HepG2 (cell line): Measurements from ENCODE around the gene COMMD4. TPM values are rescaled to one million over a fixed set of nuclear protein-coding genes. Genes with fewer than 3 reads are reported as not detected.
A peak's percentile ranks its signal among the peaks of the same experiment; 100 is the strongest.

Source experiments
- CREB3 ChIP-seq: sonication (generic); formaldehyde crosslinking; IDR thresholded peaks from 2 replicates; pipeline ENCODE4 v1.5.0; 2020; ENCODE audit warnings: missing genetic modification reagents
- DR1 ChIP-seq: sonication (generic); formaldehyde crosslinking; IDR thresholded peaks from 2 replicates; pipeline ENCODE4 v1.8.0; 2021; ENCODE audit warnings: mild to moderate bottlenecking, missing genetic modification reagents, inconsistent platforms
- DZIP1 ChIP-seq: sonication (generic); formaldehyde crosslinking; IDR thresholded peaks from 2 replicates; pipeline ENCODE4 v1.5.0; 2020; ENCODE audit warnings: mild to moderate bottlenecking, missing genetic modification reagents
- ELF3 ChIP-seq: IDR thresholded peaks from 2 replicates; pipeline ENCODE4 v1.6.1; 2016; ENCODE audit warnings: missing genetic modification reagents, missing compliant biosample characterization
- GFI1 ChIP-seq: sonication (generic); formaldehyde crosslinking; IDR thresholded peaks from 2 replicates; pipeline ENCODE4 v1.5.0; 2020; ENCODE audit warnings: missing genetic modification reagents, mild to moderate bottlenecking, borderline replicate concordance
- HOXA5 ChIP-seq: sonication (generic); formaldehyde crosslinking; IDR thresholded peaks from 2 replicates; pipeline ENCODE4 v1.4.0; 2020; ENCODE audit warnings: missing genetic modification reagents
- KDM2A ChIP-seq: sonication (generic); formaldehyde crosslinking; IDR thresholded peaks from 2 replicates; pipeline ENCODE4 v1.4.0; 2020; ENCODE audit warnings: low read depth, missing genetic modification reagents, borderline replicate concordance
- MAFF ChIP-seq: IDR thresholded peaks from 2 replicates; pipeline ENCODE4 v1.6.1; 2011; ENCODE audit warnings: low read depth, low read length, improper control_type of control experiment
- PRMT3 ChIP-seq: sonication (generic); formaldehyde crosslinking; IDR thresholded peaks from 2 replicates; pipeline ENCODE4 v1.8.1; 2022; ENCODE audit warnings: low read depth, mild to moderate bottlenecking, moderate library complexity, missing genetic modification reagents, borderline replicate concordance
- SP1 ChIP-seq, 2 experiments: fragments of 450-650 bp in 1 of 2; sonication (generic) in 1 of 2; formaldehyde crosslinking in 1 of 2; IDR thresholded peaks; 2 replicates each; pipeline versions ENCODE4 v1.4.0 to v1.6.1; 2016 to 2020; ENCODE audit warnings: missing genetic modification reagents in 1 of 2
- STAT5B ChIP-seq: sonication (generic); formaldehyde crosslinking; IDR thresholded peaks from 2 replicates; pipeline ENCODE4 v1.4.0; 2020; ENCODE audit warnings: missing genetic modification reagents
- SYNCRIP ChIP-seq: fragments of 200-400 bp; formaldehyde crosslinking; IDR thresholded peaks from 2 replicates; pipeline ENCODE4 v1.6.1; 2018; ENCODE audit warnings: mild to moderate bottlenecking, low read depth, low read length; ENCODE audit not compliant: insufficient read depth
- U2AF2 ChIP-seq: fragments of 200-400 bp; formaldehyde crosslinking; IDR thresholded peaks from 2 replicates; pipeline ENCODE4 v1.6.1; 2017; ENCODE audit warnings: low read depth, mild to moderate bottlenecking, low read length
- YEATS4 ChIP-seq: sonication (generic); formaldehyde crosslinking; IDR thresholded peaks from 2 replicates; pipeline ENCODE4 v1.4.0; 2020; ENCODE audit warnings: missing genetic modification reagents, borderline replicate concordance
- ZNF18 ChIP-seq: sonication (generic); formaldehyde crosslinking; IDR thresholded peaks from 2 replicates; pipeline ENCODE4 v1.8.0; 2022; ENCODE audit warnings: mild to moderate bottlenecking, missing genetic modification reagents; ENCODE audit not compliant: insufficient replicate concordance
- ZNF3 ChIP-seq: IDR thresholded peaks from 2 replicates; pipeline ENCODE4 v1.7.0; 2017; ENCODE audit warnings: inconsistent platforms
- ZSCAN30 ChIP-seq: sonication (generic); formaldehyde crosslinking; IDR thresholded peaks from 2 replicates; pipeline ENCODE4 v1.5.0; 2020; ENCODE audit warnings: mild to moderate bottlenecking, missing genetic modification reagents
- polyA plus RNA-seq, 8 experiments: library from polyadenylated mRNA; depleted of rRNA in 3 of 8; stranded (reverse) in 7 of 8; unstranded in 1 of 8; fragments of >200 nt; fragmentation: Illumina TruSeq in 4 of 8; extraction: Trizol in 4 of 8; gene quantifications; 2 replicates each; pipeline versions ENCODE4 v1.2.1 to v1.2.3, GENCODE V29; 2011 to 2016; ENCODE audit warnings: low read depth in 4 of 8, missing spikeins in 1 of 8, mixed read lengths in 1 of 8; ENCODE audit not compliant: insufficient read depth in 1 of 8
- total RNA-seq, 5 experiments: library from RNA; depleted of rRNA; stranded (reverse); fragments of >200 nt; fragmentation: Illumina TruSeq; extraction: Trizol; gene quantifications; 2 replicates each; pipeline ENCODE4 v1.2.3, GENCODE V29; 2016; ENCODE audit warnings: low read depth in 1 of 5
- TF ChIP-seq, protein P1 (sequence below): sonication (generic); formaldehyde crosslinking; conservative IDR thresholded peaks from 2 replicates; pipeline ENCODE4 v1.8.0; 2022; ENCODE audit warnings: missing genetic modification reagents
- TF ChIP-seq, protein P2 (sequence below): sonication (generic); formaldehyde crosslinking; IDR thresholded peaks from 2 replicates; pipeline ENCODE4 v1.4.0; 2020; ENCODE audit warnings: missing genetic modification reagents, mild to moderate bottlenecking, borderline replicate concordance
- TF ChIP-seq, protein P3 (sequence below): sonication (generic); formaldehyde crosslinking; IDR thresholded peaks from 2 replicates; pipeline ENCODE4 v1.5.0; 2020; ENCODE audit warnings: missing genetic modification reagents

Gene COMMD4
- total and polyA plus RNA-seq, 2 of the 13 experiments (the other 11 are each of a cell fraction or from before 2014, with no cell fraction given), result 45.8 to 89.9 TPM

DNA sequence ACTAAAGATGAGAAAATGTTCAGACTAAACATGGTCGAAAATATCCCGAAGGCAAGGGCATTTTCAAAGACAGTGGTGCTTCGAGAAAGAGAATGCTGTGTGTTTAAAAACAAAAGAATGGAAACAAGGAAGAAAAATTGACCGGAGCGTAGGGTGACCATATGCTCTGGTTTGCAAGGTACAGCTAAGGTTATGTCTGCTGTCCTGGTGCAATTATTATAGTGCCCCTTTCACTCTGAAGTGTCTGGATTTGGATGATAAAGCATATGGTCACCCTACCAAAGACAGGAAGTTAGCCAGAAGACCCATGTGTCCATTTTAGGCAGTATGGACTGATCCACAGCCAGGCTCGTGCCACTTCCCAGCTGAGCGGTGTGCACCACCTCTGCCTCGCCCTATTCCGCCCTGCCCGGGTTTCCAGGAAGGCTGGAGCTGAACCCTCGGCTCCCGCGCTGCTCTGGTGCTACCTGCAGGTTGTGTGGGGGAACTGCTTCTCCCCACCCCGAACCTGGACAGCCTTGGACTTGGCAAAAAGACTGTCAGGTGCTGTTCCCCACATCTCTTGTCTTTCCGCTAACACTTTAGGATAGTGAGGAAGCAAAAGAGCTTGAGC, 28.0 kb upstream of the COMMD4 start (continued):
- no peak for TF ChIP-seq ZSCAN30 (CRISPR knock-in tag)
- 0 out of 2 replicates have a peak, but pooled peaks have one; percentile 21 for TF ChIP-seq GFI1 (CRISPR knock-in tag)
- no peak for TF ChIP-seq DR1
- TF ChIP-seq HOXA5, result peak; percentile 22; the same call in 1 of the 2 replicates
- no peak for TF ChIP-seq U2AF2
- TF ChIP-seq KDM2A (CRISPR knock-in tag), result peak; percentile 68; the same call in 1 of the 2 replicates
- TF ChIP-seq SP1 (IDR thresholded peaks at IDR 0.05), result no peak
- TF ChIP-seq SP1 (CRISPR knock-in tag; IDR thresholded peaks at IDR 0.05), result 0 out of 2 replicates have a peak, but pooled peaks have one; percentile 8
- TF ChIP-seq, protein P1, sequence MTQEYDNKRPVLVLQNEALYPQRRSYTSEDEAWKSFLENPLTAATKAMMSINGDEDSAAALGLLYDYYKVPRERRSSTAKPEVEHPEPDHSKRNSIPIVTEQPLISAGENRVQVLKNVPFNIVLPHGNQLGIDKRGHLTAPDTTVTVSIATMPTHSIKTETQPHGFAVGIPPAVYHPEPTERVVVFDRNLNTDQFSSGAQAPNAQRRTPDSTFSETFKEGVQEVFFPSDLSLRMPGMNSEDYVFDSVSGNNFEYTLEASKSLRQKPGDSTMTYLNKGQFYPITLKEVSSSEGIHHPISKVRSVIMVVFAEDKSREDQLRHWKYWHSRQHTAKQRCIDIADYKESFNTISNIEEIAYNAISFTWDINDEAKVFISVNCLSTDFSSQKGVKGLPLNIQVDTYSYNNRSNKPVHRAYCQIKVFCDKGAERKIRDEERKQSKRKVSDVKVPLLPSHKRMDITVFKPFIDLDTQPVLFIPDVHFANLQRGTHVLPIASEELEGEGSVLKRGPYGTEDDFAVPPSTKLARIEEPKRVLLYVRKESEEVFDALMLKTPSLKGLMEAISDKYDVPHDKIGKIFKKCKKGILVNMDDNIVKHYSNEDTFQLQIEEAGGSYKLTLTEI (CRISPR knock-in tag), result no peak
- TF ChIP-seq ZNF18 (CRISPR knock-in tag), result no peak
- TF ChIP-seq SYNCRIP, result no peak
- TF ChIP-seq, protein P2, sequence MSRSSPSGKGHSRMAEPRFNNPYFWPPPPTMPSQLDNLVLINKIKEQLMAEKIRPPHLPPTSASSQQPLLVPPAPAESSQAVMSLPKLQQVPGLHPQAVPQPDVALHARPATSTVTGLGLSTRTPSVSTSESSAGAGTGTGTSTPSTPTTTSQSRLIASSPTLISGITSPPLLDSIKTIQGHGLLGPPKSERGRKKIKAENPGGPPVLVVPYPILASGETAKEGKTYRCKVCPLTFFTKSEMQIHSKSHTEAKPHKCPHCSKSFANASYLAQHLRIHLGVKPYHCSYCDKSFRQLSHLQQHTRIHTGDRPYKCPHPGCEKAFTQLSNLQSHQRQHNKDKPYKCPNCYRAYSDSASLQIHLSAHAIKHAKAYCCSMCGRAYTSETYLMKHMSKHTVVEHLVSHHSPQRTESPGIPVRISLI (CRISPR knock-in tag), result no peak
- TF ChIP-seq CREB3, result 0 out of 2 replicates have a peak, but pooled peaks have one; percentile 42
- TF ChIP-seq DZIP1 (CRISPR knock-in tag), result no peak
- TF ChIP-seq, protein P3, sequence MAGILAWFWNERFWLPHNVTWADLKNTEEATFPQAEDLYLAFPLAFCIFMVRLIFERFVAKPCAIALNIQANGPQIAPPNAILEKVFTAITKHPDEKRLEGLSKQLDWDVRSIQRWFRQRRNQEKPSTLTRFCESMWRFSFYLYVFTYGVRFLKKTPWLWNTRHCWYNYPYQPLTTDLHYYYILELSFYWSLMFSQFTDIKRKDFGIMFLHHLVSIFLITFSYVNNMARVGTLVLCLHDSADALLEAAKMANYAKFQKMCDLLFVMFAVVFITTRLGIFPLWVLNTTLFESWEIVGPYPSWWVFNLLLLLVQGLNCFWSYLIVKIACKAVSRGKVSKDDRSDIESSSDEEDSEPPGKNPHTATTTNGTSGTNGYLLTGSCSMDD, result no peak
- TF ChIP-seq ZNF3 (CRISPR knock-in tag), result no peak
- TF ChIP-seq ELF3 (CRISPR knock-in tag), result 0 out of 2 replicates have a peak, but pooled peaks have one; percentile 28
- peak; percentile 37; the same call in 1 of the 2 replicates for TF ChIP-seq YEATS4 (CRISPR knock-in tag)
- no peak for TF ChIP-seq MAFF
- no peak for TF ChIP-seq PRMT3 (CRISPR knock-in tag)
- no peak for TF ChIP-seq STAT5B (CRISPR knock-in tag)
